Vagina (tissue), 2 donors: Measurements from ENCODE around the gene SPAG9. TPM values are rescaled to one million over a fixed set of nuclear protein-coding genes. Genes with fewer than 3 reads are reported as not detected.

Source experiments
- DNase-seq, 2 donors: peaks; one replicate each; pipeline ENCODE4 v3.0.0-alpha.2; 2017; ENCODE audit errors: extremely low spot score in 2 of 2
- H3K27ac ChIP-seq: fragments of 200-600 bp; sonication (generic); one replicate; pipeline ENCODE4 v1.5.1; 2019
- H3K27me3 ChIP-seq: fragments of 200-600 bp; sonication (generic); one replicate; pipeline ENCODE4 v1.5.1; 2019
- H3K36me3 ChIP-seq, 2 donors: fragments of 200-600 bp; sonication (generic); one replicate each; pipeline ENCODE4 v1.5.1; 2017 to 2019
- H3K4me1 ChIP-seq: fragments of 200-600 bp; sonication (generic); one replicate; pipeline ENCODE4 v1.5.1; 2019
- H3K4me3 ChIP-seq, 2 donors: fragments of 200-600 bp; sonication (generic); 1 replicate in 1 of 2; 2 replicates in 1 of 2; pipeline ENCODE4 v1.5.1; 2016 to 2019
- H3K9me3 ChIP-seq: fragments of 200-600 bp; sonication (generic); one replicate; pipeline ENCODE4 v1.5.1; 2019
- CTCF ChIP-seq, 3 experiments: fragments of 450-650 bp in 2 of 3; fragments of 200-600 bp in 1 of 3; sonication (generic) in 1 of 3; IDR thresholded peaks; one replicate each; pipeline ENCODE4 v1.5.1; 2017 to 2019; ENCODE audit warnings: antibody characterized with exemption in 3 of 3, mild to moderate bottlenecking in 2 of 3, moderate library complexity in 2 of 3
- POLR2A ChIP-seq, 2 donors: fragments of 450-650 bp; IDR thresholded peaks; one replicate each; pipeline ENCODE4 v1.6.1; 2017; ENCODE audit warnings: antibody characterized with exemption in 2 of 2, mild to moderate bottlenecking in 2 of 2, moderate library complexity in 2 of 2
- POLR2AphosphoS5 ChIP-seq, 2 donors: sonication (generic); formaldehyde crosslinking; IDR thresholded peaks; one replicate each; pipeline ENCODE4 v1.9.0; 2017; ENCODE audit warnings: antibody characterized with exemption in 2 of 2, mild to moderate bottlenecking in 2 of 2, low read depth in 1 of 2; ENCODE audit not compliant: insufficient read depth in 1 of 2
- intact Hi-C: fragments of 100-400 bp; cut with DNase I; formaldehyde crosslinking; loops from one replicate; pipeline ENCODE4 v1.15.1; 2023
- total RNA-seq: library from RNA; depleted of rRNA; stranded (reverse); fragments of >200 nt; gene quantifications from one replicate; pipeline ENCODE4 v1.2.3, GENCODE V29; 2016

Gene SPAG9
- total RNA-seq, 1 donor from 2014 or later = 92.6 TPM

GRCh38 chr17:50920891-50921586 lies 199.6 kb downstream of the SPAG9 start:
- H3K9me3 ChIP-seq = no peaks in the 10 kb centered on the region
- TF ChIP-seq POLR2A (IDR thresholded peaks at IDR 0.05) (no peak), POLR2AphosphoS5 (IDR thresholded peaks at IDR 0.05; ENCODE audit: insufficient read depth in 1 of 2, low read depth in 1 of 2) (no peak), CTCF (IDR thresholded peaks at IDR 0.05) (no peak)
- no peaks in the 10 kb centered on the region for H3K36me3 ChIP-seq
- H3K27ac ChIP-seq = no peak overlapping the region
- no peaks in the 10 kb centered on the region for H3K27me3 ChIP-seq
- DNase-seq = no peak
- H3K4me3 ChIP-seq = no peak overlapping the region
- H3K4me1 ChIP-seq = peaks cover 23% of the 10 kb centered on the region
- intact Hi-C loops = no loop called here

- Histone ChIP-seq H3K9me3 (no peaks in the 10 kb centered on the region), H3K4me3 (no peak overlapping the region), H3K27me3 (no peaks in the 10 kb centered on the region), H3K4me1 (peaks cover 23% of the 10 kb centered on the region), H3K36me3 (no peaks in the 10 kb centered on the region), H3K27ac (no peak overlapping the region)
- no peak for TF ChIP-seq POLR2A (IDR thresholded peaks at IDR 0.05)
- no peak for TF ChIP-seq CTCF (IDR thresholded peaks at IDR 0.05)
- TF ChIP-seq POLR2AphosphoS5 (IDR thresholded peaks at IDR 0.05; ENCODE audit: insufficient read depth in 1 of 2, low read depth in 1 of 2) = no peak
- no peak for DNase-seq
- intact Hi-C loops = no loop called here
Observed at GRCh38 chr17:50920041-50920410, 200.6 kb downstream of the SPAG9 start.

GRCh38 chr17:50919321-50920040 lies 201.2 kb downstream of the SPAG9 start:
- Histone ChIP-seq H3K27ac (peak overlapping the region; percentile 71), H3K4me1 (peaks cover 23% of the 10 kb centered on the region)
- DNase-seq = no peak

GRCh38 chr17:50918933-50919296 lies 201.8 kb downstream of the SPAG9 start:
- Histone ChIP-seq H3K4me3 (no peak overlapping the region), H3K27ac (peak overlapping the region; percentile 71), H3K36me3 (no peaks in the 10 kb centered on the region), H3K27me3 (no peaks in the 10 kb centered on the region), H3K4me1 (peaks cover 23% of the 10 kb centered on the region), H3K9me3 (no peaks in the 10 kb centered on the region)
- TF ChIP-seq CTCF (IDR thresholded peaks at IDR 0.05) = no peak
- no peak for TF ChIP-seq POLR2AphosphoS5 (IDR thresholded peaks at IDR 0.05; ENCODE audit: insufficient read depth in 1 of 2, low read depth in 1 of 2)
- no peak for TF ChIP-seq POLR2A (IDR thresholded peaks at IDR 0.05)
- intact Hi-C loops = no loop called here
- DNase-seq = no peak

More at GRCh38 chr17:50919321-50920040, 201.2 kb downstream of the SPAG9 start:
- Histone ChIP-seq H3K4me3 (no peak overlapping the region), H3K36me3 (no peaks in the 10 kb centered on the region), H3K9me3 (no peaks in the 10 kb centered on the region), H3K27me3 (no peaks in the 10 kb centered on the region)
- intact Hi-C loops = no loop called here
- TF ChIP-seq POLR2A (IDR thresholded peaks at IDR 0.05) (no peak), POLR2AphosphoS5 (IDR thresholded peaks at IDR 0.05; ENCODE audit: insufficient read depth in 1 of 2, low read depth in 1 of 2) (peak in 1 of 2 donors; percentile 56), CTCF (IDR thresholded peaks at IDR 0.05) (no peak)
